Measurements from ENCODE around the gene REXO1. TPM values are rescaled to one million over a fixed set of nuclear protein-coding genes. Genes with fewer than 3 reads are reported as not detected.
A peak's percentile ranks its signal among the peaks of the same experiment; 100 is the strongest.

The REXO1 gene
- total and polyA plus RNA-seq, 9 of the 15 experiments (the other 6 are each of a cell fraction or from before 2014, with no cell fraction given): 0.04 to 63.3 (median 15.8) TPM

DNA sequence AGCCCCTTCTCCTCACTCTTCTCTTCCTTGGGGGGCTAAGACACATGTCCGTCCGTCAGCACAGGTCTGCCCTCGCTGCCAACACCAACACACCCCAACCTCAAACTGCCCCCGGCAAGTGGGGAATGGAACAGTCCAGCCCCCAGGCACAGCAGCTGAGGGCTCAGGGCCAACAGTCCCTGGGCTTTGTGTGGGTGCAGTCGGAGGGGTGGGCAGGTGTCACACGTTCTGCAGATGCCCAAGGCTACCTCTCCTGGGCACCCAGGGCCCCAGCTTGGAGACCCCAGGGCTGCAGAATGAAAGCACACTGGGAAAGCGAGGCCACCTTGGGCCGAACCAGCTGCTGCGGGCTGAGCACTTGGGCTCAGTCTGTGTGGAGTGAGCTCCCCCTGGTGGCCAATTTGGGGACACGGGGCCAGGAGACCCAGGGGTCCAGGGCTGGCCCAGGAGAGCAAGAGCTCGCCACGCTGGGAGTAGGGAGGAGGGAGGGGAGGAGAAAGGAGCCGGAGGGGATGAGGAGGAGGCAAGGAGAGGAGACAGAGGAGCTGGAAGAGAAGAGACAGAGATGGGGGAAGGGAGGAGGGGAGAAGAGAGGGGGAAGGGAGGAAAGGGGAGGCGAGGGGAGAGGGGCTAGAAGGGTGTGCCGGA, 22.2 kb downstream of the REXO1 start (continued):
- TF ChIP-seq, protein P1, sequence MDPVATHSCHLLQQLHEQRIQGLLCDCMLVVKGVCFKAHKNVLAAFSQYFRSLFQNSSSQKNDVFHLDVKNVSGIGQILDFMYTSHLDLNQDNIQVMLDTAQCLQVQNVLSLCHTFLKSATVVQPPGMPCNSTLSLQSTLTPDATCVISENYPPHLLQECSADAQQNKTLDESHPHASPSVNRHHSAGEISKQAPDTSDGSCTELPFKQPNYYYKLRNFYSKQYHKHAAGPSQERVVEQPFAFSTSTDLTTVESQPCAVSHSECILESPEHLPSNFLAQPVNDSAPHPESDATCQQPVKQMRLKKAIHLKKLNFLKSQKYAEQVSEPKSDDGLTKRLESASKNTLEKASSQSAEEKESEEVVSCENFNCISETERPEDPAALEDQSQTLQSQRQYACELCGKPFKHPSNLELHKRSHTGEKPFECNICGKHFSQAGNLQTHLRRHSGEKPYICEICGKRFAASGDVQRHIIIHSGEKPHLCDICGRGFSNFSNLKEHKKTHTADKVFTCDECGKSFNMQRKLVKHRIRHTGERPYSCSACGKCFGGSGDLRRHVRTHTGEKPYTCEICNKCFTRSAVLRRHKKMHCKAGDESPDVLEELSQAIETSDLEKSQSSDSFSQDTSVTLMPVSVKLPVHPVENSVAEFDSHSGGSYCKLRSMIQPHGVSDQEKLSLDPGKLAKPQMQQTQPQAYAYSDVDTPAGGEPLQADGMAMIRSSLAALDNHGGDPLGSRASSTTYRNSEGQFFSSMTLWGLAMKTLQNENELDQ (CRISPR knock-in tag; IDR thresholded peaks at IDR 0.05; ENCODE audit: borderline replicate concordance): no peak
- TF ChIP-seq, protein P2, sequence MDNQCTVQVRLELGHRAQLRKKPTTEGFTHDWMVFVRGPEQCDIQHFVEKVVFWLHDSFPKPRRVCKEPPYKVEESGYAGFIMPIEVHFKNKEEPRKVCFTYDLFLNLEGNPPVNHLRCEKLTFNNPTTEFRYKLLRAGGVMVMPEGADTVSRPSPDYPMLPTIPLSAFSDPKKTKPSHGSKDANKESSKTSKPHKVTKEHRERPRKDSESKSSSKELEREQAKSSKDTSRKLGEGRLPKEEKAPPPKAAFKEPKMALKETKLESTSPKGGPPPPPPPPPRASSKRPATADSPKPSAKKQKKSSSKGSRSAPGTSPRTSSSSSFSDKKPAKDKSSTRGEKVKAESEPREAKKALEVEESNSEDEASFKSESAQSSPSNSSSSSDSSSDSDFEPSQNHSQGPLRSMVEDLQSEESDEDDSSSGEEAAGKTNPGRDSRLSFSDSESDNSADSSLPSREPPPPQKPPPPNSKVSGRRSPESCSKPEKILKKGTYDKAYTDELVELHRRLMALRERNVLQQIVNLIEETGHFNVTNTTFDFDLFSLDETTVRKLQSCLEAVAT (IDR thresholded peaks at IDR 0.05): peak; percentile 34 to 72; a peak in 2 of 4 replicates
- TF ChIP-seq ZNF785 (CRISPR knock-in tag; IDR thresholded peaks at IDR 0.05) (no peak), HDGF (IDR thresholded peaks at IDR 0.05) (peak; percentile 92), BDP1 (IDR thresholded peaks at IDR 0.05; ENCODE audit: insufficient read depth, insufficient read length) (no peak), NCOA4 (IDR thresholded peaks at IDR 0.05; ENCODE audit: partially characterized antibody) (no peak), ZNF133 (CRISPR knock-in tag; IDR thresholded peaks at IDR 0.05) (no peak), PPARD (CRISPR knock-in tag; IDR thresholded peaks at IDR 0.05) (no peak), RAD21 (CRISPR knock-in tag; conservative IDR thresholded peaks at IDR 0.05 in 1 of 2, IDR thresholded peaks at IDR 0.05 in 1 of 2) (peak; percentile 77 to 78), CXXC5 (CRISPR knock-in tag; IDR thresholded peaks at IDR 0.05) (peak; percentile 7; the same call in 1 of the 2 replicates), SREBF2 (CRISPR knock-in tag; IDR thresholded peaks at IDR 0.05) (no peak), TAF15 (IDR thresholded peaks at IDR 0.05; ENCODE audit: low read depth, low read length) (no peak), DACH1 (IDR thresholded peaks at IDR 0.05; ENCODE audit: partially characterized antibody) (peak; percentile 71), TEAD4 (IDR thresholded peaks at IDR 0.05; ENCODE audit: low read length) (no peak), TEAD4 (CRISPR knock-in tag; IDR thresholded peaks at IDR 0.05; ENCODE audit: borderline replicate concordance) (no peak), ATF7 (IDR thresholded peaks at IDR 0.05) (peak; percentile 51; the same call in 1 of the 2 replicates)
- TF ChIP-seq, protein P3, sequence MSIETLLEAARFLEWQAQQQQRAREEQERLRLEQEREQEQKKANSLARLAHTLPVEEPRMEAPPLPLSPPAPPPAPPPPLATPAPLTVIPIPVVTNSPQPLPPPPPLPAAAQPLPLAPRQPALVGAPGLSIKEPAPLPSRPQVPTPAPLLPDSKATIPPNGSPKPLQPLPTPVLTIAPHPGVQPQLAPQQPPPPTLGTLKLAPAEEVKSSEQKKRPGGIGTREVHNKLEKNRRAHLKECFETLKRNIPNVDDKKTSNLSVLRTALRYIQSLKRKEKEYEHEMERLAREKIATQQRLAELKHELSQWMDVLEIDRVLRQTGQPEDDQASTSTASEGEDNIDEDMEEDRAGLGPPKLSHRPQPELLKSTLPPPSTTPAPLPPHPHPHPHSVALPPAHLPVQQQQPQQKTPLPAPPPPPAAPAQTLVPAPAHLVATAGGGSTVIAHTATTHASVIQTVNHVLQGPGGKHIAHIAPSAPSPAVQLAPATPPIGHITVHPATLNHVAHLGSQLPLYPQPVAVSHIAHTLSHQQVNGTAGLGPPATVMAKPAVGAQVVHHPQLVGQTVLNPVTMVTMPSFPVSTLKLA (conservative IDR thresholded peaks at IDR 0.05): peak; percentile 74 to 75
- TF ChIP-seq, protein P4, sequence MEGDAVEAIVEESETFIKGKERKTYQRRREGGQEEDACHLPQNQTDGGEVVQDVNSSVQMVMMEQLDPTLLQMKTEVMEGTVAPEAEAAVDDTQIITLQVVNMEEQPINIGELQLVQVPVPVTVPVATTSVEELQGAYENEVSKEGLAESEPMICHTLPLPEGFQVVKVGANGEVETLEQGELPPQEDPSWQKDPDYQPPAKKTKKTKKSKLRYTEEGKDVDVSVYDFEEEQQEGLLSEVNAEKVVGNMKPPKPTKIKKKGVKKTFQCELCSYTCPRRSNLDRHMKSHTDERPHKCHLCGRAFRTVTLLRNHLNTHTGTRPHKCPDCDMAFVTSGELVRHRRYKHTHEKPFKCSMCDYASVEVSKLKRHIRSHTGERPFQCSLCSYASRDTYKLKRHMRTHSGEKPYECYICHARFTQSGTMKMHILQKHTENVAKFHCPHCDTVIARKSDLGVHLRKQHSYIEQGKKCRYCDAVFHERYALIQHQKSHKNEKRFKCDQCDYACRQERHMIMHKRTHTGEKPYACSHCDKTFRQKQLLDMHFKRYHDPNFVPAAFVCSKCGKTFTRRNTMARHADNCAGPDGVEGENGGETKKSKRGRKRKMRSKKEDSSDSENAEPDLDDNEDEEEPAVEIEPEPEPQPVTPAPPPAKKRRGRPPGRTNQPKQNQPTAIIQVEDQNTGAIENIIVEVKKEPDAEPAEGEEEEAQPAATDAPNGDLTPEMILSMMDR (IDR thresholded peaks at IDR 0.05 in 2 of 3, conservative IDR thresholded peaks at IDR 0.05 in 1 of 3; ENCODE audit: insufficient read depth in 2 of 3, low read depth in 1 of 3, low read length in 3 of 3): peak; percentile 80 to 95 (median 90)
- TF ChIP-seq, protein P5, sequence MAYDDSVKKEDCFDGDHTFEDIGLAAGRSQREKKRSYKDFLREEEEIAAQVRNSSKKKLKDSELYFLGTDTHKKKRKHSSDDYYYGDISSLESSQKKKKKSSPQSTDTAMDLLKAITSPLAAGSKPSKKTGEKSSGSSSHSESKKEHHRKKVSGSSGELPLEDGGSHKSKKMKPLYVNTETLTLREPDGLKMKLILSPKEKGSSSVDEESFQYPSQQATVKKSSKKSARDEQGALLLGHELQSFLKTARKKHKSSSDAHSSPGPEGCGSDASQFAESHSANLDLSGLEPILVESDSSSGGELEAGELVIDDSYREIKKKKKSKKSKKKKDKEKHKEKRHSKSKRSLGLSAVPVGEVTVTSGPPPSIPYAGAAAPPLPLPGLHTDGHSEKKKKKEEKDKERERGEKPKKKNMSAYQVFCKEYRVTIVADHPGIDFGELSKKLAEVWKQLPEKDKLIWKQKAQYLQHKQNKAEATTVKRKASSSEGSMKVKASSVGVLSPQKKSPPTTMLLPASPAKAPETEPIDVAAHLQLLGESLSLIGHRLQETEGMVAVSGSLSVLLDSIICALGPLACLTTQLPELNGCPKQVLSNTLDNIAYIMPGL (CRISPR knock-in tag; IDR thresholded peaks at IDR 0.05): peak; percentile 32; the same call in 1 of the 2 replicates

Measured in K562 (cell line).